Amniotic stem cell (primary cell): ENCODE results near the gene CFC1.
"Not testable (repeated sequence)": the region's sequence is repeated elsewhere in the genome, so short reads cannot be mapped to it uniquely, and the experiment has no call there.

Source experiments
- DNase-seq: peaks from one replicate; lab custom pipeline; 2025; lab: John Stamatoyannopoulos, UW

Gene CFC1

DNA sequence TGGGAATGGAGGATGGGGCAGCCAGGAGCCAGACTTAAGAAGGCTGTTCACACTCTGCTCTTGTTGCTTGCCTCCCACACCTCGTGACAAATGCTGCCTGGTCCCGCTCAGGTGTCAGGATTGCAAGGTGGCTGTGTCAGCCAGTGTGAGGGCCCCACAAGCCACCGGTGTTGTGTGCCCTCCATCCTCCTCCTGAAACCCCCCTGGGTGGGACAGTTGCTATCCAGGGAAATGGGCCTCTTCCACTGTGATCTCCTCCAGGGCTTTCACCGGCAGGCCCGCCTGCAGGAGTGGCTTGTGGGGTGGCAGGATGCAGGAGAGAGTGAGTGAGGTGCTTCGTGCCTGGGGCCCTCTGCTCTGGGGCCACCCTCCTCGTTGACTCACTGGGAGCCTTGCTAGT lies 16.4 kb downstream of the CFC1 start:
- DNase-seq = not testable (repeated sequence)

- DNase-seq = not testable (repeated sequence)
Measured at GRCh38 chr2:130581491-130581890, 17.9 kb downstream of the CFC1 start.

DNA sequence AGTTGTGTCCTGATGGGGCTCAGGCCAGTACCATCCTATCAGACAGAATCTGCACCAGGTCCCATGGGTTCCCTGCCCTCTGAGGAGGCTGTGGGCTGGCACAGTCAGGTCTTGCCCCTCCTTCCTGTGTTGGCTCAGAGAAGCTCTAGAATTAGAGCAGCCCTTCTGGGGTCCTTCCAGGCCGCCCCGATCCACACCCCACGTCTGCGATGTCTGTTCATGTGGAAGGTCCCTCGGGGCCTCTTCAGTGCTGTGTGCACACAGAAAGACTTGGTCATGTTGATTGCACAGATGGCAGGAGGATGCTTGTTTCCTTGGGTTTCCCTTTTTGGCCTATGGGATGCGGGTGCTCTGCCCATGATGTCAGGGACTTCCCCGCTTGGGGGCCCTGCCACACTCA lies 20.3 kb downstream of the CFC1 start:
- not testable (repeated sequence) for DNase-seq

DNA sequence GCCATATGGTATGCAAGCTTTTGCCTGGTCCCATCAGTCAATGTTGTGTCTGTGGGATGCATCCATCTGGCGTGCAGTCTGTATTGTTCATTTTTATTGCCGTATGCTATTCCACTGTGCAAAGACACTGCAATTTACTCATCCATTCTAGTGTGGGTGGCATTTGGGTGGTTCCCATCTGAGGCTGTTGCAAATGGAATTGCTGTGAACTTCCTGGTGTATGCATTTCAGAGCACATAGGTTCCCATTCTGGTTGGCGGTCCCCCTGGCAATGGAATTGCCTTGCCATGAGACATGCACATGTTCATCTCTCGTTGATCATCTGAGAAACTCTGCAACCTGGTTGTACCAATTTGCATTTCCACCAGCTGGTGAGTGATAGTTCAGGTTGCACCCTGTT lies 21.8 kb downstream of the CFC1 start:
- not testable (repeated sequence) for DNase-seq

DNA sequence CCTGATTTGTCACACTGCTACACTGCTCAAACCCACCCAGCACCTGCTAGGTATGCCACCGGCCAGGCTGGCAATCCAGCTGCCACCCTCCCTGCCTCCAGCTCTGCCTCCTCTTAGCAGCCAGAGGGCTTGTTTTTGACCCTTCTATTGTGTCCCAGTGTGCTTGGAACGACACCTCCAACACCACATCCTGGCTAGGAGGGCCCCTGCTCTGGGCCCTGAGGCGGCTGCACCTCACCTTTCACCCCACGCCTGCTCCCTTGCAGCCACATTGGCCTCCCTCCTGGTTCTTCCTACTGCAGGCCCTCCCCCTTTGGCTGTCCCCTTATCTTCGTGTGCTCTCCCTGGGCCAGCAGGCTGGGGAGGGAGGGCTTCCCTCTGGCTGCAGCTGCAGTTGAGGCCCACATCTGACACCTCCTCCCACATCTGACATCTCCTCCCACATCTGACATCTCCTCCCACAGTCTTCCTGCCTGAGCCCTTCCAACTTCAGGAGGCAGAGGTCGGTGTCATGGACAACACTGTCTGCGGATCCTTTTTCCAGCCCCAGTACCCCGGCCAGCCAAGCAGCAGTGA lies 23.1 kb downstream of the CFC1 start:
- not testable (repeated sequence) for DNase-seq

DNA sequence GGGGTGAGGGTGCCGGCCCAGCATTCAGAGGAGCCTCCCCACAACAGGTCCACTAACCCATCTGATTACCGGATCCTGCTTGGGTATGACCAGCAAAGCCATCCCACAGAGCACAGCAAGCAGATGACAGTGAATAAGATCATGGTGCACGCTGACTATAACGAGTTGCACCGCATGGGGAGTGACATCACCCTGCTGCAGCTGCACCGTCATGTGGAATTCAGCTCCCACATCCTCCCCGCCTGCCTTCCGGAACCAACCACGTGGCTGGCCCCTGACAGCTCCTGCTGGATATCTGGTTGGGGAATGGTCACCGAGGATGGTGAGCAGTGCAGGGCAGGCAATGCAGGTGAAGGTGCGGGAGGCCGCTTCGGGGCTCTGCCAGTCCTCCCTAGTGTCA lies 25.1 kb downstream of the CFC1 start:
- not testable (repeated sequence) for DNase-seq

DNA sequence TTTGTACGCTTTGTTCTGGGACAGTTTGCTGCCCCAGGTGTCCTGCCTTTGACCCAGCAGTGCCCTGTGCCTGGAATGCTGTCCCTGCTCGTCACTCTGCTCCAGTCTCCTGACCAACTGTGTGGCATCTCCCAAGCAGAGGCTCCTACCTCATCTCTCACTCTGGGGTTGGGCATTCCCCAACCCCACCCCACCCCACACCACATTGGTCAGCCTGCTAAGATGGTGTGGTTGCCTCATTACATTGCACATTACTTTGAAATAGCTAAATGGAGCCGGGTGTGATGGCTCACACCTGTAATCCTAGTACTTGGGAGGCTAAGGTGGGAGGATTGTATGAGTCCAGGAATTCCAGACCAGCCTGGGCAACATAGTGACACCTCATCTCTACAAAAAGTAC lies 27.4 kb downstream of the CFC1 start:
- DNase-seq = not testable (repeated sequence)

DNA sequence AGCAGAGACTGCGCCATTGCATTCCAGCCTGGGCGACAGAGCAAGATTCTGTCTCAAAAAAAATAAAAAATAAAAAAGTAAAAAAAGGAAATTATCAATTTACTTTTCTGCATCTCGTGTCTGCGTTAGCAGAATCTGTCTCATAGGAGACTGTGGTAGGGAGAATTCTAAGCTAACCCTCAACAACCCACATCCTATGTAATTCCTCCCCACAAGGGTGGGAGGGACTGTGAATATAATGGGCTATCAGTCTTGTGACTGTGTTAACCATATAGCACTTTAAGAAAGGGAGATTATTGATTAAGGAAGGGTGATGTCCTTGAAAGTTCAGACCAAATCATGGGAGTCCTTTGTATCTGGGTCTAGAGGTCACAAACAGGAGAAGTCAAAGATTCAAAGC lies 33.2 kb downstream of the CFC1 start:
- not testable (repeated sequence) for DNase-seq

DNA sequence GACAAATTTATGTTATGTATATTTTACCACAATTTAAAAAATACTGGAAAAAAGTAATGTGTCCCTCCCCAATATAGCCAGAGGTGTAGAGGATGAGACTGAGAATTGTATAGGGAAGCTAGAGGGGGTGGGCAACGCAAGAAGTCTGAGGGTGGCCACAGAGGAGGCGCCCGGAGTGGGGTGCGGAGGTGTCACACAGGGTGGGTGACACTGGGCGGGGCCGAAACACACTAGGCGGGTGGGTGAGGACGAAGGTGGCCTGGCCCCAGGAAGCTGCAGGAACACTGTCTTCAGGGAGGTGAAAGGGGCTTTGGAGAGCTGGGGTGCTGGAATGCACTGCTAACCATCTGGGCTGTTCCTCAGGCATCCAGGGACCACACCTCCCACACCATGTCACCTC lies 42.9 kb downstream of the CFC1 start:
- DNase-seq = not testable (repeated sequence)

DNA sequence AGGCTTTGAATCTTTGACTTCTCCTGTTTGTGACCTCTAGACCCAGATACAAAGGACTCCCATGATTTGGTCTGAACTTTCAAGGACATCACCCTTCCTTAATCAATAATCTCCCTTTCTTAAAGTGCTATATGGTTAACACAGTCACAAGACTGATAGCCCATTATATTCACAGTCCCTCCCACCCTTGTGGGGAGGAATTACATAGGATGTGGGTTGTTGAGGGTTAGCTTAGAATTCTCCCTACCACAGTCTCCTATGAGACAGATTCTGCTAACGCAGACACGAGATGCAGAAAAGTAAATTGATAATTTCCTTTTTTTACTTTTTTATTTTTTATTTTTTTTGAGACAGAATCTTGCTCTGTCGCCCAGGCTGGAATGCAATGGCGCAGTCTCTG lies 45.2 kb downstream of the CFC1 start:
- DNase-seq = not testable (repeated sequence)

- DNase-seq = not testable (repeated sequence)
Measured at GRCh38 chr2:130549475-130549874, 49.9 kb downstream of the CFC1 start.

GRCh38 chr2:130548418-130548817 lies 51.0 kb downstream of the CFC1 start:
- not testable (repeated sequence) for DNase-seq

DNA sequence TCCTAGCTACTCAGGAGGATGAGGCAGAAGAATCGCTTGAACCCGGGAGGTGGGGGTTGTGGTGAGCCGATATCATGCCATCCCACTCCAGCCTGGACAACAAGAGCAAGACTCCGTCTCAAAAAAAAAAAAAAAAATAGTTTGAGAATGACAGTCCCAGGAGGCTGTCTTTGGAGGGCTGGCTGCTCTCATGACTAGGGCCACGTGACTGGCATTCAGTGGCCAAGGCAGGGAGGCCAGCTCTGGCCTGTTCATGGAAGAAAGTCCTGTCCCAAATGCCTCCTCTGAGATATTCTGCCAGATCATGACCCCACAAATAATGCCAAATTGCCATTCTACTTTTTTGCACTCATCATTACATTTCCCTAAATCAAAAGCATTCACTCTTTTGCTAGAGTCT lies 54.4 kb downstream of the CFC1 start:
- not testable (repeated sequence) for DNase-seq

DNA sequence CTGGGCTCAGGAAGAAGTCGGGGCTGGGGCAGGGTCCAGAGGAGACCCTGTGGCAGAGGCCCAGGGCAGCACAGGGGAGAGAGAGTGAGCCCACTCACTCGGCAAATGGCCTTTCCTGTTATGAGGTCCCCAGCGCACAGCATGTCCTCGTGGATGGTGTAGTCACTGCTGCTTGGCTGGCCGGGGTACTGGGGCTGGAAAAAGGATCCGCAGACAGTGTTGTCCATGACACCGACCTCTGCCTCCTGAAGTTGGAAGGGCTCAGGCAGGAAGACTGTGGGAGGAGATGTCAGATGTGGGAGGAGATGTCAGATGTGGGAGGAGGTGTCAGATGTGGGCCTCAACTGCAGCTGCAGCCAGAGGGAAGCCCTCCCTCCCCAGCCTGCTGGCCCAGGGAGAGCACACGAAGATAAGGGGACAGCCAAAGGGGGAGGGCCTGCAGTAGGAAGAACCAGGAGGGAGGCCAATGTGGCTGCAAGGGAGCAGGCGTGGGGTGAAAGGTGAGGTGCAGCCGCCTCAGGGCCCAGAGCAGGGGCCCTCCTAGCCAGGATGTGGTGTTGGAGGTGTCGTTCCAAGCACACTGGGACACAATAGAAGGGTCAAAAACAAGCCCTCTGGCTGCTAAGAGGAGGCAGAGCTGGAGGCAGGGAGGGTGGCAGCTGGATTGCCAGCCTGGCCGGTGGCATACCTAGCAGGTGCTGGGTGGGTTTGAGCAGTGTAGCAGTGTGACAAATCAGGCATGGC lies 55.4 kb downstream of the CFC1 start:
- DNase-seq = not testable (repeated sequence)

DNA sequence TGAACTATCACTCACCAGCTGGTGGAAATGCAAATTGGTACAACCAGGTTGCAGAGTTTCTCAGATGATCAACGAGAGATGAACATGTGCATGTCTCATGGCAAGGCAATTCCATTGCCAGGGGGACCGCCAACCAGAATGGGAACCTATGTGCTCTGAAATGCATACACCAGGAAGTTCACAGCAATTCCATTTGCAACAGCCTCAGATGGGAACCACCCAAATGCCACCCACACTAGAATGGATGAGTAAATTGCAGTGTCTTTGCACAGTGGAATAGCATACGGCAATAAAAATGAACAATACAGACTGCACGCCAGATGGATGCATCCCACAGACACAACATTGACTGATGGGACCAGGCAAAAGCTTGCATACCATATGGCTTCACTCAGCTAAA lies 56.6 kb downstream of the CFC1 start:
- not testable (repeated sequence) for DNase-seq
